HG02798 (cell line): Measurements from ENCODE around the gene THBD.

Experiments
- ATAC-seq: cut with Tn5 transposase; IDR thresholded peaks from one replicate; pipeline ENCODE4 v1.9.1; 2021; ENCODE audit warnings: mild to moderate bottlenecking; ENCODE audit not compliant: unreplicated experiment, poor library complexity

THBD gene

GRCh38 chr20:23084845-23085365 lies 35.4 kb upstream of the THBD start:
- ATAC-seq, result no peak

- ATAC-seq, result no peak
Observed at GRCh38 chr20:23084282-23084844, 34.9 kb upstream of the THBD start.

GRCh38 chr20:23083553-23084220 lies 34.2 kb upstream of the THBD start:
- no peak for ATAC-seq

- no peak for ATAC-seq
Observed at GRCh38 chr20:23082846-23083552, 33.5 kb upstream of the THBD start.

- ATAC-seq, result no peak
Observed at GRCh38 chr20:23081263-23081819, 31.9 kb upstream of the THBD start.

- ATAC-seq, result no peak
Observed at GRCh38 chr20:23080521-23080920, 31.0 kb upstream of the THBD start.

GRCh38 chr20:23079926-23080325 lies 30.5 kb upstream of the THBD start:
- no peak for ATAC-seq

GRCh38 chr20:23079016-23079351 lies 29.5 kb upstream of the THBD start:
- ATAC-seq, result no peak

- ATAC-seq, result no peak
Observed at GRCh38 chr20:23078351-23079015, 29.0 kb upstream of the THBD start.

GRCh38 chr20:23077277-23077676 lies 27.8 kb upstream of the THBD start:
- no peak for ATAC-seq

GRCh38 chr20:23074052-23074451 lies 24.6 kb upstream of the THBD start:
- ATAC-seq, result no peak

- no peak for ATAC-seq
Observed at GRCh38 chr20:23072892-23073586, 23.6 kb upstream of the THBD start.

GRCh38 chr20:23071996-23072395 lies 22.5 kb upstream of the THBD start:
- ATAC-seq, result no peak

GRCh38 chr20:23071398-23071797 lies 21.9 kb upstream of the THBD start:
- ATAC-seq, result no peak

- ATAC-seq, result no peak
Observed at GRCh38 chr20:23069108-23069507, 19.6 kb upstream of the THBD start.

- ATAC-seq, result no peak
Observed at GRCh38 chr20:23068283-23068682, 18.8 kb upstream of the THBD start.

GRCh38 chr20:23066772-23067171 lies 17.3 kb upstream of the THBD start:
- ATAC-seq, result no peak

- ATAC-seq, result no peak
Observed at GRCh38 chr20:23065266-23066201, 16.1 kb upstream of the THBD start.

- no peak for ATAC-seq
Observed at GRCh38 chr20:23063581-23063980, 14.1 kb upstream of the THBD start.
